ENCODE results near the gene IGF1R. TPM values are rescaled to one million over a fixed set of nuclear protein-coding genes. Genes with fewer than 3 reads are reported as not detected.

IGF1R gene
- total RNA-seq, 1 donor from 2014 or later = 47.7 TPM

- TF ChIP-seq CTCF (IDR thresholded peaks at IDR 0.05) = no peak
- intact Hi-C loops (cut with DNase I) = no loop called here
- Histone ChIP-seq H3K27ac (peak overlapping the region; percentile 39), H3K4me3 (no peak overlapping the region), H3K9me3 (no peaks in the 10 kb centered on the region), H3K36me3 (no peaks in the 10 kb centered on the region), H3K27me3 (ENCODE audit: low read depth) (no peaks in the 10 kb centered on the region), H3K4me1 (peaks cover 41% of the 10 kb centered on the region)
- DNase-seq (no peak), ATAC-seq (peak; percentile 74 to 85)
These were observed 152.3 kb downstream of the IGF1R start for GRCh38 chr15:98800437-98801233.

GRCh38 chr15:98801234-98801561, 152.9 kb downstream of the IGF1R start:
- Histone ChIP-seq H3K4me3 (no peak overlapping the region), H3K27me3 (ENCODE audit: low read depth) (no peaks in the 10 kb centered on the region), H3K9me3 (no peaks in the 10 kb centered on the region), H3K36me3 (no peaks in the 10 kb centered on the region), H3K4me1 (peaks cover 47% of the 10 kb centered on the region), H3K27ac (peak overlapping the region; percentile 39)
- ATAC-seq = no peak
- no peak for DNase-seq
- intact Hi-C loops (cut with DNase I) = no loop called here
- TF ChIP-seq CTCF (IDR thresholded peaks at IDR 0.05) = no peak

GRCh38 chr15:98802187-98802586, 153.8 kb downstream of the IGF1R start:
- no peaks in the 10 kb centered on the region for H3K9me3 ChIP-seq
- H3K4me1 ChIP-seq = peaks cover 48% of the 10 kb centered on the region
- H3K27ac ChIP-seq = no peak overlapping the region
- H3K4me3 ChIP-seq = no peak overlapping the region
- no peak for DNase-seq
- no peaks in the 10 kb centered on the region for H3K27me3 ChIP-seq (ENCODE audit: low read depth)
- intact Hi-C loops (cut with DNase I) = no loop called here
- ATAC-seq = no peak
- no peaks in the 10 kb centered on the region for H3K36me3 ChIP-seq
- TF ChIP-seq CTCF (IDR thresholded peaks at IDR 0.05) = no peak

GRCh38 chr15:98803228-98804056, 155.1 kb downstream of the IGF1R start:
- Histone ChIP-seq H3K27me3 (ENCODE audit: low read depth) (no peaks in the 10 kb centered on the region), H3K9me3 (no peaks in the 10 kb centered on the region), H3K27ac (no peak overlapping the region), H3K4me3 (no peak overlapping the region), H3K4me1 (peaks cover 48% of the 10 kb centered on the region), H3K36me3 (no peaks in the 10 kb centered on the region)
- ATAC-seq = no peak
- no peak for DNase-seq
- intact Hi-C loops (cut with DNase I) = no loop called here
- TF ChIP-seq CTCF (IDR thresholded peaks at IDR 0.05) = no peak

- Histone ChIP-seq H3K27me3 (ENCODE audit: low read depth) (no peaks in the 10 kb centered on the region), H3K4me1 (peaks cover 42% of the 10 kb centered on the region), H3K27ac (no peak overlapping the region), H3K4me3 (no peak overlapping the region), H3K9me3 (no peaks in the 10 kb centered on the region), H3K36me3 (no peaks in the 10 kb centered on the region)
- DNase-seq (no peak), ATAC-seq (no peak)
- TF ChIP-seq CTCF (IDR thresholded peaks at IDR 0.05) = no peak
- intact Hi-C loops (cut with DNase I) = no loop called here
These were observed 155.7 kb downstream of the IGF1R start for GRCh38 chr15:98804057-98804380.
